ENCODE results near the gene GSG1L. TPM values are rescaled to one million over a fixed set of nuclear protein-coding genes. Genes with fewer than 3 reads are reported as not detected.

GSG1L gene
- total RNA-seq, 1 experiment from 2014 or later: not detected

- no peaks in the 10 kb centered on the region for H3K9me2 ChIP-seq (replicated peaks; ENCODE audit: insufficient read depth, low read length)
- no peak overlapping the region for H2AFZ ChIP-seq (ENCODE audit: low read length)
- DNase-seq: no peak
- peaks cover 75% of the 10 kb centered on the region for H3K36me3 ChIP-seq (ENCODE audit: insufficient read depth, low read length)
- H3K27ac ChIP-seq (ENCODE audit: low read length): no peak overlapping the region
- H3K4me1 ChIP-seq (ENCODE audit: low read length): no peaks in the 10 kb centered on the region
- H3K4me2 ChIP-seq (ENCODE audit: low read depth, low read length, poor library complexity, severe bottlenecking): no peak overlapping the region
- H3K9ac ChIP-seq (ENCODE audit: low read length): no peak overlapping the region
- H3K79me2 ChIP-seq (ENCODE audit: low read length): peaks cover 12% of the 10 kb centered on the region
- no peaks in the 10 kb centered on the region for H3K27me3 ChIP-seq (ENCODE audit: low read length)
- no peak overlapping the region for H3K4me3 ChIP-seq (ENCODE audit: low read length)
- H4K20me1 ChIP-seq (ENCODE audit: insufficient read depth, low read depth, low read length): peaks cover 17% of the 10 kb centered on the region
- H3K9me3 ChIP-seq (ENCODE audit: low read length): no peaks in the 10 kb centered on the region
These were observed 42.4 kb upstream of the GSG1L start for GRCh38 chr16:28105954-28106353.

- no peak for DNase-seq
- no peaks in the 10 kb centered on the region for H3K9me2 ChIP-seq (replicated peaks; ENCODE audit: insufficient read depth, low read length)
- peaks cover 16% of the 10 kb centered on the region for H4K20me1 ChIP-seq (ENCODE audit: insufficient read depth, low read depth, low read length)
These were observed 41.8 kb upstream of the GSG1L start for GRCh38 chr16:28105297-28105696.

GRCh38 chr16:28104404-28104803 is 40.9 kb upstream of the GSG1L start:
- DNase-seq: no peak
- Histone ChIP-seq H3K27ac (ENCODE audit: low read length) (no peak overlapping the region), H3K4me1 (ENCODE audit: low read length) (no peaks in the 10 kb centered on the region), H3K36me3 (ENCODE audit: insufficient read depth, low read length) (peaks cover 59% of the 10 kb centered on the region), H3K4me2 (ENCODE audit: low read depth, low read length, poor library complexity, severe bottlenecking) (no peak overlapping the region), H3K9me2 (replicated peaks; ENCODE audit: insufficient read depth, low read length) (no peaks in the 10 kb centered on the region), H3K4me3 (ENCODE audit: low read length) (no peak overlapping the region), H3K27me3 (ENCODE audit: low read length) (no peaks in the 10 kb centered on the region), H3K9ac (ENCODE audit: low read length) (no peak overlapping the region), H3K79me2 (ENCODE audit: low read length) (peaks cover 2% of the 10 kb centered on the region), H2AFZ (ENCODE audit: low read length) (no peak overlapping the region), H3K9me3 (ENCODE audit: low read length) (no peaks in the 10 kb centered on the region), H4K20me1 (ENCODE audit: insufficient read depth, low read depth, low read length) (peaks cover 8% of the 10 kb centered on the region)

More at GRCh38 chr16:28105297-28105696, 41.8 kb upstream of the GSG1L start:
- H3K36me3 ChIP-seq (ENCODE audit: insufficient read depth, low read length): peaks cover 68% of the 10 kb centered on the region
- no peaks in the 10 kb centered on the region for H3K4me1 ChIP-seq (ENCODE audit: low read length)
- H3K9me3 ChIP-seq (ENCODE audit: low read length): no peaks in the 10 kb centered on the region
- no peak overlapping the region for H3K4me3 ChIP-seq (ENCODE audit: low read length)
- no peak overlapping the region for H3K27ac ChIP-seq (ENCODE audit: low read length)
- H2AFZ ChIP-seq (ENCODE audit: low read length): no peak overlapping the region
- no peaks in the 10 kb centered on the region for H3K27me3 ChIP-seq (ENCODE audit: low read length)
- H3K79me2 ChIP-seq (ENCODE audit: low read length): peaks cover 7% of the 10 kb centered on the region
- H3K9ac ChIP-seq (ENCODE audit: low read length): no peak overlapping the region
- H3K4me2 ChIP-seq (ENCODE audit: low read depth, low read length, poor library complexity, severe bottlenecking): no peak overlapping the region

- no peak overlapping the region for H3K4me3 ChIP-seq (ENCODE audit: low read length)
- H3K9me2 ChIP-seq (replicated peaks; ENCODE audit: insufficient read depth, low read length): no peaks in the 10 kb centered on the region
- H3K79me2 ChIP-seq (ENCODE audit: low read length): no peaks in the 10 kb centered on the region; the same call in 1 of the 2 replicates
- no peak overlapping the region for H3K9ac ChIP-seq (ENCODE audit: low read length)
- no peaks in the 10 kb centered on the region for H3K4me1 ChIP-seq (ENCODE audit: low read length)
- no peak overlapping the region for H3K4me2 ChIP-seq (ENCODE audit: low read depth, low read length, poor library complexity, severe bottlenecking)
- peaks cover 5% of the 10 kb centered on the region for H4K20me1 ChIP-seq (ENCODE audit: insufficient read depth, low read depth, low read length)
- no peak overlapping the region for H3K27ac ChIP-seq (ENCODE audit: low read length)
- DNase-seq: no peak
- no peaks in the 10 kb centered on the region for H3K9me3 ChIP-seq (ENCODE audit: low read length)
- H3K27me3 ChIP-seq (ENCODE audit: low read length): no peaks in the 10 kb centered on the region
- H2AFZ ChIP-seq (ENCODE audit: low read length): no peak overlapping the region
- H3K36me3 ChIP-seq (ENCODE audit: insufficient read depth, low read length): peaks cover 56% of the 10 kb centered on the region
These were observed 40.1 kb upstream of the GSG1L start for GRCh38 chr16:28103516-28104170.

- Histone ChIP-seq H3K79me2 (ENCODE audit: low read length) (no peaks in the 10 kb centered on the region; the same call in 1 of the 2 replicates), H3K9me3 (ENCODE audit: low read length) (no peaks in the 10 kb centered on the region), H3K27ac (ENCODE audit: low read length) (no peak overlapping the region), H2AFZ (ENCODE audit: low read length) (no peak overlapping the region), H3K9me2 (replicated peaks; ENCODE audit: insufficient read depth, low read length) (no peaks in the 10 kb centered on the region), H3K4me3 (ENCODE audit: low read length) (no peak overlapping the region), H3K4me2 (ENCODE audit: low read depth, low read length, poor library complexity, severe bottlenecking) (no peak overlapping the region), H4K20me1 (ENCODE audit: insufficient read depth, low read depth, low read length) (0 out of 2 replicates have a peak, but pooled peaks cover 4% of the 10 kb centered on the region), H3K36me3 (ENCODE audit: insufficient read depth, low read length) (peaks cover 43% of the 10 kb centered on the region), H3K9ac (ENCODE audit: low read length) (no peak overlapping the region), H3K27me3 (ENCODE audit: low read length) (no peaks in the 10 kb centered on the region), H3K4me1 (ENCODE audit: low read length) (no peaks in the 10 kb centered on the region)
- no peak for DNase-seq
These were observed 38.0 kb upstream of the GSG1L start for GRCh38 chr16:28101533-28101890.

GRCh38 chr16:28100810-28101532 is 37.5 kb upstream of the GSG1L start:
- H3K79me2 ChIP-seq (ENCODE audit: low read length): no peaks in the 10 kb centered on the region; the same call in 1 of the 2 replicates
- no peaks in the 10 kb centered on the region for H3K9me2 ChIP-seq (replicated peaks; ENCODE audit: insufficient read depth, low read length)
- no peak overlapping the region for H3K4me3 ChIP-seq (ENCODE audit: low read length)
- no peaks in the 10 kb centered on the region for H3K27me3 ChIP-seq (ENCODE audit: low read length)
- DNase-seq: no peak
- 0 out of 2 replicates have a peak, but pooled peaks cover 4% of the 10 kb centered on the region for H4K20me1 ChIP-seq (ENCODE audit: insufficient read depth, low read depth, low read length)
- no peaks in the 10 kb centered on the region for H3K4me1 ChIP-seq (ENCODE audit: low read length)
- H2AFZ ChIP-seq (ENCODE audit: low read length): no peak overlapping the region
- H3K9ac ChIP-seq (ENCODE audit: low read length): no peak overlapping the region
- no peaks in the 10 kb centered on the region for H3K9me3 ChIP-seq (ENCODE audit: low read length)
- no peak overlapping the region for H3K4me2 ChIP-seq (ENCODE audit: low read depth, low read length, poor library complexity, severe bottlenecking)
- peaks cover 38% of the 10 kb centered on the region for H3K36me3 ChIP-seq (ENCODE audit: insufficient read depth, low read length)
- H3K27ac ChIP-seq (ENCODE audit: low read length): no peak overlapping the region

GRCh38 chr16:28098959-28099945 is 35.7 kb upstream of the GSG1L start:
- H3K36me3 ChIP-seq (ENCODE audit: insufficient read depth, low read length): peaks cover 25% of the 10 kb centered on the region
- H3K27me3 ChIP-seq (ENCODE audit: low read length): no peaks in the 10 kb centered on the region
- H3K27ac ChIP-seq (ENCODE audit: low read length): no peak overlapping the region
- no peaks in the 10 kb centered on the region for H3K4me1 ChIP-seq (ENCODE audit: low read length)
- H3K4me3 ChIP-seq (ENCODE audit: low read length): no peak overlapping the region
- no peak overlapping the region for H3K4me2 ChIP-seq (ENCODE audit: low read depth, low read length, poor library complexity, severe bottlenecking)
- no peaks in the 10 kb centered on the region for H3K9me2 ChIP-seq (replicated peaks; ENCODE audit: insufficient read depth, low read length)
- 0 out of 2 replicates have a peak, but pooled peaks cover 4% of the 10 kb centered on the region for H4K20me1 ChIP-seq (ENCODE audit: insufficient read depth, low read depth, low read length)
- H3K9me3 ChIP-seq (ENCODE audit: low read length): no peaks in the 10 kb centered on the region
- no peak overlapping the region for H2AFZ ChIP-seq (ENCODE audit: low read length)
- DNase-seq: no peak
- no peak overlapping the region for H3K9ac ChIP-seq (ENCODE audit: low read length)
- no peaks in the 10 kb centered on the region; the same call in 1 of the 2 replicates for H3K79me2 ChIP-seq (ENCODE audit: low read length)
